K562 (cell line): Measurements from ENCODE around the gene MMAB. TPM values are rescaled to one million over a fixed set of nuclear protein-coding genes. Genes with fewer than 3 reads are reported as not detected.

ENCODE experiments used
- ATAC-seq: fragments of 200-7000 bp; cut with Tn5 transposase; 3 replicates; pipeline ENCODE4 v1.9.1; 2020; ENCODE audit warnings: moderate library complexity
- BruUV-seq: library from RNA; stranded (reverse); fragments of 400-500 nt; replicated peaks from 2 replicates; lab custom pipeline; 2021; lab: Mats Ljungman, UMichigan
- CTCF ChIA-PET: fragments of 300-600 bp; formaldehyde crosslinking; extraction: SDS; loops from one replicate; lab custom pipeline; 2021; ENCODE audit warnings: low intra/inter-chr PET ratio; lab: Yijun Ruan, JAX
- POLR2A ChIA-PET: fragments of 300-600, 350-650 bp; sonication (Branson Sonifier 250); formaldehyde crosslinking; extraction: SDS; loops from one replicate; lab custom pipeline; 2021; ENCODE audit warnings: antibody characterized with exemption, inconsistent platforms; lab: Yijun Ruan, JAX
- DNase-seq, 4 experiments: peaks; one replicate each; pipeline versions ENCODE4 v3.0.0 to v3.0.0-alpha.2; 2011 to 2018; ENCODE audit warnings: low spot score in 3 of 4, mixed read lengths in 3 of 4; ENCODE audit errors: extremely low read depth in 1 of 4
- FAIRE-seq: peaks from 2 replicates; lab custom pipeline; 2011; peaks lifted over from hg19 to GRCh38; lab: Jason Lieb, UNC
- H2AFZ ChIP-seq: 2 replicates; pipeline ENCODE4 v1.6.0; 2011; ENCODE audit warnings: low read depth, low read length, control low read depth, inconsistent platforms
- H3K27ac ChIP-seq: fragments of 200-600 bp; 3 replicates; pipeline ENCODE4 v1.8.0; 2011; ENCODE audit warnings: low read depth, mild to moderate bottlenecking, control low read depth, inconsistent platforms, low read length, moderate library complexity, mixed read lengths; ENCODE audit errors: extremely low read depth
- H3K27me3 ChIP-seq, 2 experiments: fragments of 300-600 bp in 1 of 2; 2 replicates in 1 of 2; 3 replicates in 1 of 2; pipeline versions ENCODE4 v1.6.0 to v1.8.0; 2011; ENCODE audit warnings: inconsistent platforms in 2 of 2, low read length in 2 of 2, mild to moderate bottlenecking in 1 of 2, mixed read lengths in 1 of 2, moderate library complexity in 1 of 2; ENCODE audit not compliant: control insufficient read depth in 2 of 2, insufficient read depth in 2 of 2
- H3K36me3 ChIP-seq: fragments of 300-600 bp; 3 replicates; pipeline ENCODE4 v1.8.0; 2011; ENCODE audit warnings: mild to moderate bottlenecking, low read length, inconsistent platforms; ENCODE audit not compliant: control insufficient read depth, insufficient read depth
- H3K4me1 ChIP-seq, 2 experiments: fragments of 200-600 bp in 1 of 2; replicated peaks in 1 of 2; 2 replicates in 1 of 2; 3 replicates in 1 of 2; pipeline versions ENCODE4 v1.5.1 to v1.8.0; 2011; ENCODE audit warnings: inconsistent platforms in 2 of 2, low read length in 2 of 2, mild to moderate bottlenecking in 1 of 2, mixed read lengths in 1 of 2, moderate library complexity in 1 of 2; ENCODE audit not compliant: control insufficient read depth in 2 of 2, insufficient read depth in 2 of 2
- H3K4me2 ChIP-seq: 2 replicates; pipeline ENCODE4 v1.6.1; 2011; ENCODE audit warnings: low read length, control low read depth, inconsistent platforms, mixed read lengths; ENCODE audit not compliant: insufficient read depth
- H3K4me3 ChIP-seq: fragments of 200-600 bp; sonication (generic), shearing (Covaris generic); 2 replicates; pipeline ENCODE4 v1.5.1; 2016; ENCODE audit warnings: control low read depth, inconsistent platforms
- H3K79me2 ChIP-seq: fragments of 200-600 bp; 3 replicates; pipeline ENCODE4 v1.8.0; 2011; ENCODE audit warnings: low read length, inconsistent platforms; ENCODE audit not compliant: control insufficient read depth, insufficient read depth
- H3K9ac ChIP-seq, 2 experiments: 2 replicates each; pipeline versions ENCODE4 v1.6.0 to v1.6.1; 2011; ENCODE audit warnings: low read depth in 2 of 2, low read length in 2 of 2, control low read depth in 1 of 2, inconsistent platforms in 1 of 2, mild to moderate bottlenecking in 1 of 2, mixed read lengths in 1 of 2; ENCODE audit not compliant: insufficient read depth in 1 of 2
- H3K9me1 ChIP-seq: one replicate; pipeline ENCODE4 v1.6.0; 2011; ENCODE audit warnings: inconsistent platforms, mild to moderate bottlenecking, low read length, moderate library complexity; ENCODE audit not compliant: control insufficient read depth, insufficient read depth
- H3K9me3 ChIP-seq: replicated peaks from 2 replicates; pipeline ENCODE4 v1.5.1; 2011; ENCODE audit warnings: low read depth, low read length, inconsistent platforms; ENCODE audit not compliant: control insufficient read depth, insufficient read depth
- H4K20me1 ChIP-seq: replicated peaks from 2 replicates; pipeline ENCODE4 v1.6.1; 2011; ENCODE audit warnings: low read length, inconsistent platforms, mixed read lengths; ENCODE audit not compliant: control insufficient read depth, insufficient read depth
- ATF3 ChIP-seq, 2 experiments: fragments of 450-650 bp in 1 of 2; sonication (generic) in 1 of 2; formaldehyde crosslinking in 1 of 2; IDR thresholded peaks in 1 of 2; conservative IDR thresholded peaks in 1 of 2; 2 replicates each; pipeline versions ENCODE4 v1.6.1 to v1.8.1; 2016 to 2023; ENCODE audit warnings: mild to moderate bottlenecking in 2 of 2, moderate library complexity in 2 of 2, inconsistent platforms in 1 of 2, missing genetic modification reagents in 1 of 2
- CEBPG ChIP-seq, 3 experiments: fragments of 200-800 bp in 1 of 3; sonication (Bioruptor generic) in 1 of 3; sonication (generic) in 1 of 3; formaldehyde crosslinking in 1 of 3; IDR thresholded peaks in 2 of 3; conservative IDR thresholded peaks in 1 of 3; 2 replicates each; pipeline versions ENCODE4 v1.6.1 to v1.8.0; 2016 to 2022; ENCODE audit warnings: missing compliant biosample characterization in 2 of 3, missing genetic modification characterization in 2 of 3, mild to moderate bottlenecking in 1 of 3, missing genetic modification reagents in 1 of 3
- CREB3L1 ChIP-seq: fragments of 450-650 bp; IDR thresholded peaks from 2 replicates; pipeline ENCODE4 v1.6.1; 2014; ENCODE audit warnings: low read depth, mild to moderate bottlenecking, moderate library complexity, borderline replicate concordance
- DMBX1 ChIP-seq: fragments of 250-450 bp; sonication (Bioruptor Pico); IDR thresholded peaks from 2 replicates; pipeline ENCODE4 v1.8.0; 2022; ENCODE audit warnings: inconsistent platforms, mild to moderate bottlenecking, moderate library complexity, borderline replicate concordance
- JUN ChIP-seq, 2 experiments: sonication (generic) in 1 of 2; formaldehyde crosslinking in 1 of 2; IDR thresholded peaks; 2 replicates each; pipeline versions ENCODE4 v1.6.1 to v1.8.0; 2012 to 2022; ENCODE audit warnings: borderline replicate concordance in 2 of 2, mild to moderate bottlenecking in 2 of 2, improper control_type of control experiment in 1 of 2, low read depth in 1 of 2, low read length in 1 of 2, missing genetic modification reagents in 1 of 2
- ZBTB34 ChIP-seq: fragments of 250-450 bp; sonication (Bioruptor Pico); IDR thresholded peaks from 2 replicates; pipeline ENCODE4 v1.8.0; 2021; ENCODE audit warnings: mild to moderate bottlenecking, moderate library complexity
- WGBS: fragments of 100-300 bp; shearing (Covaris generic); methylation state at CpG from one replicate; pipeline ENCODE4 v1.1.6; 2016; ENCODE audit warnings: low coverage, mixed read lengths; ENCODE audit not compliant: insufficient coverage; ENCODE audit errors: missing lambda C conversion rate; 5-methylcytosine and 5-hydroxymethylcytosine counted together
- in situ Hi-C: fragments of 300-500 bp; cut with MboI; formaldehyde crosslinking; loops from 4 replicates; pipeline ENCODE4 v1.15.0; 2018; ENCODE audit warnings: inconsistent platforms, mixed read lengths
- intact Hi-C: fragments of 100-400 bp; cut with micrococcal nuclease; formaldehyde crosslinking; loops from 2 replicates; pipeline ENCODE4 v1.14.2; 2022
- polyA plus RNA-seq, 8 experiments: library from polyadenylated mRNA; depleted of rRNA in 4 of 8; stranded (reverse) in 5 of 8; unstranded in 3 of 8; fragments of >200 nt; fragmentation: Nextera tagmentation in 2 of 8; fragmentation: Illumina TruSeq in 1 of 8; extraction: Ambion mirVana in 2 of 8; extraction: Trizol in 1 of 8; gene quantifications; 2 replicates each; pipeline versions ENCODE4 v1.2.1 to v1.2.3, GENCODE V29; 2011 to 2014; ENCODE audit warnings: inconsistent platforms in 1 of 8, missing spikeins in 1 of 8
- total RNA-seq, 7 experiments: library from RNA; depleted of rRNA in 6 of 7; stranded (reverse); fragments of >200 nt in 6 of 7; fragmentation: Illumina TruSeq in 2 of 7; extraction: Trizol in 2 of 7; gene quantifications; 2 replicates each; pipeline versions ENCODE4 v1.2.1 to v1.2.3, GENCODE V29; 2011 to 2021; ENCODE audit warnings: low replicate concordance in 1 of 7

The MMAB gene
- total and polyA plus RNA-seq, 9 of the 15 experiments (the other 6 are each of a cell fraction or from before 2014, with no cell fraction given): 9.5 to 76.1 (median 46.2) TPM

GRCh38 chr12:109610523-109610922 lies 37.2 kb upstream of the MMAB start:
- intact Hi-C loops: no loop called here
- Histone ChIP-seq H3K4me2 (no peak overlapping the region), H3K9me1 (peaks cover 3% of the 10 kb centered on the region), H2AFZ (no peak overlapping the region), H3K9me3 (no peaks in the 10 kb centered on the region), H3K4me1 (peaks cover 0 to 11% of the 10 kb centered on the region in 2 experiments; a peak in 2 of 5 replicates), H3K27ac (no peak overlapping the region), H3K27me3 (peaks cover 25 to 70% of the 10 kb centered on the region in 2 experiments; a peak in 4 of 5 replicates), H4K20me1 (peaks cover 4% of the 10 kb centered on the region; the same call in 1 of the 2 replicates)
- 2% methylated on average over 4 of the region's 4 CpGs for WGBS
- DNase-seq (no peak), FAIRE-seq (no peak)
- CTCF ChIA-PET: no interaction called here
- TF ChIP-seq CREB3L1: no peak
- TF ChIP-seq ATF3 (IDR thresholded peaks at IDR 0.05): 0 out of 2 replicates have a peak, but pooled peaks have one; percentile 22
- no peak for TF ChIP-seq ATF3 (CRISPR knock-in tag; conservative IDR thresholded peaks at IDR 0.05)
- TF ChIP-seq DMBX1 (CRISPR knock-in tag): no peak
- no peak for TF ChIP-seq ZBTB34
- TF ChIP-seq JUN (IDR thresholded peaks at IDR 0.05; ENCODE audit: borderline replicate concordance, low read depth, low read length): no peak
- no peak for TF ChIP-seq JUN (CRISPR knock-in tag; IDR thresholded peaks at IDR 0.05; ENCODE audit: borderline replicate concordance)
- TF ChIP-seq CEBPG (CRISPR knock-in tag; IDR thresholded peaks at IDR 0.05): peak; percentile 29; the same call in 1 of the 2 replicates
- TF ChIP-seq CEBPG (tag; conservative IDR thresholded peaks at IDR 0.05 in 1 of 2, IDR thresholded peaks at IDR 0.05 in 1 of 2): no peak
- TF ChIP-seq, all 486 proteins: peak for 2
- ATAC-seq: no peak
- BruUV-seq: no TSS peak
- Histone ChIP-seq H3K79me2 (no peaks in the 10 kb centered on the region), H3K4me3 (no peak overlapping the region), H3K9ac (no peak overlapping the region), H3K36me3 (no peaks in the 10 kb centered on the region)
- in situ Hi-C loops: no loop called here
- POLR2A ChIA-PET: no interaction called here
